Thyroid gland (tissue), 4 donors: ENCODE measurements around the gene KDM4B. TPM values are rescaled to one million over a fixed set of nuclear protein-coding genes. Genes with fewer than 3 reads are reported as not detected.

ENCODE experiments used
- DNase-seq, 2 donors: peaks; one replicate each; pipeline ENCODE4 v3.0.0-alpha.2; 2019
- H3K27ac ChIP-seq, 3 donors: fragments of 200-600 bp; sonication (generic); 1 replicate in 2 of 3; 2 replicates in 1 of 3; pipeline ENCODE4 v1.5.1; 2016 to 2019; ENCODE audit warnings: mild to moderate bottlenecking in 1 of 3, moderate library complexity in 1 of 3
- H3K27me3 ChIP-seq: fragments of 200-600 bp; sonication (generic); one replicate; pipeline ENCODE4 v1.5.1; 2019
- H3K36me3 ChIP-seq, 2 donors: fragments of 200-600 bp; sonication (generic); one replicate each; pipeline ENCODE4 v1.5.1; 2016 to 2019
- H3K4me1 ChIP-seq, 2 donors: fragments of 200-600 bp; sonication (generic); one replicate each; pipeline ENCODE4 v1.5.1; 2017 to 2019
- H3K4me3 ChIP-seq, 3 donors: fragments of 200-600 bp; sonication (generic); replicated peaks in 1 of 3; 1 replicate in 2 of 3; 2 replicates in 1 of 3; pipeline ENCODE4 v1.5.1; 2016; ENCODE audit warnings: mild to moderate bottlenecking in 1 of 3
- H3K9me3 ChIP-seq: fragments of 200-600 bp; sonication (generic); one replicate; pipeline ENCODE4 v1.5.1; 2017
- POLR2A ChIP-seq, 2 donors: fragments of 450-650 bp; IDR thresholded peaks; one replicate each; pipeline ENCODE4 v1.6.1; 2017; ENCODE audit warnings: antibody characterized with exemption in 2 of 2, mild to moderate bottlenecking in 2 of 2, moderate library complexity in 1 of 2
- WGBS, 2 donors: methylation state at CpG; one replicate each; pipeline ENCODE4 v1.1.5; 2017; 5-methylcytosine and 5-hydroxymethylcytosine counted together
- intact Hi-C: fragments of 100-400 bp; cut with DNase I; formaldehyde crosslinking; loops from one replicate; pipeline ENCODE4 v1.15.1; 2023
- total RNA-seq, 4 donors: library from RNA; depleted of rRNA; stranded (reverse); fragments of >200 nt; gene quantifications; one replicate each; pipeline ENCODE4 v1.2.3, GENCODE V29; 2016
- TF ChIP-seq, protein P1 (sequence below), 6 experiments: fragments of 200-600 bp in 3 of 6; fragments of 450-650 bp in 3 of 6; sonication (generic) in 3 of 6; IDR thresholded peaks; one replicate each; pipeline ENCODE4 v1.5.1; 2016 to 2019; ENCODE audit warnings: antibody characterized with exemption in 6 of 6, mild to moderate bottlenecking in 2 of 6, inconsistent platforms in 1 of 6, moderate library complexity in 1 of 6

The KDM4B gene
- total RNA-seq, 4 donors from 2014 or later: 44.3 to 87.2 (median 75.8) TPM

DNA sequence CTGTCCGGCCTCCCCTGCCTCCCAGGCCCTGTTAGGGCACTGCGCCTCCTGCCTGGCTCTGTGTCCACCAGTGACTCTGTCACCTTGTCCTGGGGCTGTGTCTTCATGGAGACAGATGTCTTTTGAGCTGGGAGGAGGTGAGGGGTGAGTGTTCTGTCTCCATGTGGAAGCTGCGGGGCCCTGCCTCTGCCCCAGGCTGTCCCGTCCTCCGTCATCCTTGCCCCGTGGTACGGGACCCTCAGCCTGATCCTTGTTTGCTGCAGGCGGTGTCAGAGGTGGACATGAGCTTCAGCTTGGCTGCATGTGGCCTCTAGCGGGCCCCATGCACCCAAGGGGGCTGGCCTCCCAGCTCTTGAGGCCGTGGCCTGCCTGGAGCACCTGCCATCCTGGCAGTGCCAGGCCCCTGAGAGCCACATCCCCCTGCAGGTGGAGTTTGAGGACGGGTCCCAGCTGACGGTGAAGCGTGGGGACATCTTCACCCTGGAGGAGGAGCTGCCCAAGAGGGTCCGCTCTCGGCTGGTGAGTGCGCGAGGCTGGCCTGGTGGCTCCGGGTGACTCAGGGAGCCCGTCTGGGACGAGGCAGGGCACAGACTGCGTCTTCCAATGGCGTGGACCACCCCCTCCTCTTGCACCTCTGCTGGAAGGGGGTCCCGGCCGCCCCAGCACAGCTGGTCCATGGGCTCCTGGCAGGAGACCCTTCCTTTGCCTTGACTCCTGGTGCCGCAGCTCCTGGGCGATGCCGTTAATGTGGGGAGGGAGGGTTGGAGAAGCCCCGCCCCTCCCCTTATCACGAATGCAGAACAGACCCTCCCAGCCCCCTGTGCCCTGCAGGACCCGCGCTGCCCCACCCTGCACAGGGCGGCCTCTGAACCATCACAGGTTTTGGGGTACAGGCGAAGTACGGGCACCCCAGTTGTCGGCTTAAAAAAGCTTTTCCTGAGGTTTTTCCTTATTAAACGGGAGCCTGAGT, 181.3 kb downstream of the KDM4B start:
- Histone ChIP-seq H3K27ac (no peak overlapping the region), H3K4me1 (no peaks in the 10 kb centered on the region), H3K36me3 (peaks cover 41 to 56% of the 10 kb centered on the region in 2 donors), H3K27me3 (no peaks in the 10 kb centered on the region), H3K4me3 (no peak overlapping the region), H3K9me3 (no peaks in the 10 kb centered on the region)
- intact Hi-C loops: no loop called here
- 91 to 92% methylated on average over 7 to 35 of the region's 36 CpGs for WGBS, 2 donors
- DNase-seq: no peak
- TF ChIP-seq, protein P1, sequence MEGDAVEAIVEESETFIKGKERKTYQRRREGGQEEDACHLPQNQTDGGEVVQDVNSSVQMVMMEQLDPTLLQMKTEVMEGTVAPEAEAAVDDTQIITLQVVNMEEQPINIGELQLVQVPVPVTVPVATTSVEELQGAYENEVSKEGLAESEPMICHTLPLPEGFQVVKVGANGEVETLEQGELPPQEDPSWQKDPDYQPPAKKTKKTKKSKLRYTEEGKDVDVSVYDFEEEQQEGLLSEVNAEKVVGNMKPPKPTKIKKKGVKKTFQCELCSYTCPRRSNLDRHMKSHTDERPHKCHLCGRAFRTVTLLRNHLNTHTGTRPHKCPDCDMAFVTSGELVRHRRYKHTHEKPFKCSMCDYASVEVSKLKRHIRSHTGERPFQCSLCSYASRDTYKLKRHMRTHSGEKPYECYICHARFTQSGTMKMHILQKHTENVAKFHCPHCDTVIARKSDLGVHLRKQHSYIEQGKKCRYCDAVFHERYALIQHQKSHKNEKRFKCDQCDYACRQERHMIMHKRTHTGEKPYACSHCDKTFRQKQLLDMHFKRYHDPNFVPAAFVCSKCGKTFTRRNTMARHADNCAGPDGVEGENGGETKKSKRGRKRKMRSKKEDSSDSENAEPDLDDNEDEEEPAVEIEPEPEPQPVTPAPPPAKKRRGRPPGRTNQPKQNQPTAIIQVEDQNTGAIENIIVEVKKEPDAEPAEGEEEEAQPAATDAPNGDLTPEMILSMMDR (IDR thresholded peaks at IDR 0.05): no peak
- no peak for TF ChIP-seq POLR2A (IDR thresholded peaks at IDR 0.05)

DNA sequence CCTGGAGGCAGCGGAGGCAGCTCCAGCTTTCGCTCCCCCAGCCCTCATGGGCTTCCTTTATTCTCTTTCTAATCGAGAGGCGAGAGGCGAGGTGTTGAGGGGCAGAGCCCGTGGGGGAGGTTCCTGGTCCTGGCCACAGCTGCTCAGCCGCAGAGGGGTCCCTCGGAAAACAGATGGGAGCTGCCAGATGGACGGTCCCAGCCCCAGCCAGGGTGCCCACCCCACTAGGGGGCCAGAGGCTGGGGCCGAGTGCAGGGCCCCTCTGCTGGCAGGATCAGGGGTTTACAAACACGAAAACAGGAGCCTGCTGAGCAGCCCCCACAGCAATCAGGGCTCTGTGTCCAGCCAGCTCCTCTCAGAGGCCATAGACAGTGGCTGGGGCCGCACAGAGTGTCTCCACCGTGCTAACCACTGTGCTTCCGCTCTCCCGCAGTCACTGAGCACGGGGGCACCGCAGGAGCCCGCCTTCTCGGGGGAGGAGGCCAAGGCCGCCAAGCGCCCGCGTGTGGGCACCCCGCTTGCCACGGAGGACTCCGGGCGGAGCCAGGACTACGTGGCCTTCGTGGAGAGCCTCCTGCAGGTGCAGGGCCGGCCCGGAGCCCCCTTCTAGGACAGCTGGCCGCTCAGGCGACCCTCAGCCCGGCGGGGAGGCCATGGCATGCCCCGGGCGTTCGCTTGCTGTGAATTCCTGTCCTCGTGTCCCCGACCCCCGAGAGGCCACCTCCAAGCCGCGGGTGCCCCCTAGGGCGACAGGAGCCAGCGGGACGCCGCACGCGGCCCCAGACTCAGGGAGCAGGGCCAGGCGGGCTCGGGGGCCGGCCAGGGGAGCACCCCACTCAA, 182.2 kb downstream of the KDM4B start:
- 91 to 93% methylated on average over 35 to 50 of the region's 52 CpGs for WGBS, 2 donors
- H3K4me1 ChIP-seq: no peaks in the 10 kb centered on the region
- H3K27ac ChIP-seq: no peak overlapping the region
- H3K27me3 ChIP-seq: no peaks in the 10 kb centered on the region
- no peak for DNase-seq
- H3K4me3 ChIP-seq: no peak overlapping the region
- TF ChIP-seq, protein P1 (IDR thresholded peaks at IDR 0.05): no peak
- no peak for TF ChIP-seq POLR2A (IDR thresholded peaks at IDR 0.05)
- no peaks in the 10 kb centered on the region for H3K9me3 ChIP-seq
- intact Hi-C loops: no loop called here
- peaks cover 39 to 47% of the 10 kb centered on the region in 2 donors for H3K36me3 ChIP-seq

DNA sequence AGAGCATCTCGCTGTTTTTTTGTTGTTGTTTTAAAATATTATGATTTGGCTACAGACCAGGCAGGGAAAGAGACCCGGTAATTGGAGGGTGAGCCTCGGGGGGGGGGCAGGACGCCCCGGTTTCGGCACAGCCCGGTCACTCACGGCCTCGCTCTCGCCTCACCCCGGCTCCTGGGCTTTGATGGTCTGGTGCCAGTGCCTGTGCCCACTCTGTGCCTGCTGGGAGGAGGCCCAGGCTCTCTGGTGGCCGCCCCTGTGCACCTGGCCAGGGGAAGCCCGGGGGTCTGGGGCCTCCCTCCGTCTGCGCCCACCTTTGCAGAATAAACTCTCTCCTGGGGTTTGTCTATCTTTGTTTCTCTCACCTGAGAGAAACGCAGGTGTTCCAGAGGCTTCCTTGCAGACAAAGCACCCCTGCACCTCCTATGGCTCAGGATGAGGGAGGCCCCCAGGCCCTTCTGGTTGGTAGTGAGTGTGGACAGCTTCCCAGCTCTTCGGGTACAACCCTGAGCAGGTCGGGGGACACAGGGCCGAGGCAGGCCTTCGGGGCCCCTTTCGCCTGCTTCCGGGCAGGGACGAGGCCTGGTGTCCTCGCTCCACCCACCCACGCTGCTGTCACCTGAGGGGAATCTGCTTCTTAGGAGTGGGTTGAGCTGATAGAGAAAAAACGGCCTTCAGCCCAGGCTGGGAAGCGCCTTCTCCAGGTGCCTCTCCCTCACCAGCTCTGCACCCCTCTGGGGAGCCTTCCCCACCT, 183.3 kb downstream of the KDM4B start:
- 93 to 94% methylated on average over 27 of the region's 27 CpGs for WGBS, 2 donors
- no peaks in the 10 kb centered on the region for H3K4me1 ChIP-seq
- H3K27me3 ChIP-seq: no peaks in the 10 kb centered on the region

DNA sequence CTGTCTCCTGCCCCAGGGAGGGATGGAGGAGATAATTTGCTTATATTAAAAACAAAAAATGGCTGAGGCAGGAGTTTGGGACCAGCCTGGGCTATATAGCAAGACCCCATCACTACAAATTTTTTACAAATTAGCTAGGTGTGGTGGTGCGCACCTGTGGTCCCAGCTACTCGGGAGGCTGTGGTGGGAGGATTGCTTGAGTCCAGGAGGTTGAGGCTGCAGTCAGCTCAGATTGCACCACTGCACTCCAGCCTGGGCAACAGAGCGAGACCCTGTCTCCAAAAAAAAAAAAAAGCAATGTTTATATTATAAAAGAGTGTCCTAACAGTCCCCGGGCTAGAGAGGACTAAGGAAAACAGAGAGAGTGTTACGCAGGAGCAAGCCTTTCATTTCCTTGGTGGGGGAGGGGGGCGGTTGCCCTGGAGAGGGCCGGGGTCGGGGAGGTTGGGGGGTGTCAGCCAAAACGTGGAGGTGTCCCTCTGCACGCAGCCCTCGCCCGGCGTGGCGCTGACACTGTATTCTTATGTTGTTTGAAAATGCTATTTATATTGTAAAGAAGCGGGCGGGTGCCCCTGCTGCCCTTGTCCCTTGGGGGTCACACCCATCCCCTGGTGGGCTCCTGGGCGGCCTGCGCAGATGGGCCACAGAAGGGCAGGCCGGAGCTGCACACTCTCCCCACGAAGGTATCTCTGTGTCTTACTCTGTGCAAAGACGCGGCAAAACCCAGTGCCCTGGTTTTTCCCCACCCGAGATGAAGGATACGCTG, 184.0 kb downstream of the KDM4B start:
- 79 to 87% methylated on average over 23 to 24 of the region's 24 CpGs for WGBS, 2 donors
- Histone ChIP-seq H3K36me3 (peaks cover 31 to 41% of the 10 kb centered on the region in 2 donors), H3K27me3 (no peaks in the 10 kb centered on the region), H3K9me3 (no peaks in the 10 kb centered on the region), H3K4me3 (no peak overlapping the region), H3K27ac (no peak overlapping the region), H3K4me1 (no peaks in the 10 kb centered on the region)
- DNase-seq: no peak
- intact Hi-C loops: no loop called here
- TF ChIP-seq, protein P1 (IDR thresholded peaks at IDR 0.05): no peak
- TF ChIP-seq POLR2A (IDR thresholded peaks at IDR 0.05): no peak

More for the DNA sequence above, 183.3 kb downstream of the KDM4B start:
- no peak overlapping the region for H3K4me3 ChIP-seq
- peaks cover 35 to 44% of the 10 kb centered on the region in 2 donors for H3K36me3 ChIP-seq
- no peak overlapping the region for H3K27ac ChIP-seq
- no peak for DNase-seq
- intact Hi-C loops: no loop called here
- TF ChIP-seq POLR2A (IDR thresholded peaks at IDR 0.05): no peak
- TF ChIP-seq, protein P1 (IDR thresholded peaks at IDR 0.05): no peak
- no peaks in the 10 kb centered on the region for H3K9me3 ChIP-seq
